SU-DHL-6 (cell line): Measurements from ENCODE around the gene BBS2.

ENCODE experiments used
- H2AFZ ChIP-seq: fragments of 200-600 bp; sonication (generic); 2 replicates; pipeline ENCODE4 v1.6.1; 2014; ENCODE audit warnings: low read depth, mild to moderate bottlenecking, moderate library complexity, mixed read lengths, antibody characterized with exemption, low read length; ENCODE audit not compliant: severe bottlenecking
- H3F3A ChIP-seq: fragments of 200-600 bp; shearing (Covaris generic); 2 replicates; pipeline ENCODE4 v1.6.0; 2016; ENCODE audit warnings: antibody characterized with exemption, mild to moderate bottlenecking; ENCODE audit not compliant: insufficient read depth
- H3K27ac ChIP-seq: fragments of 200-600 bp; sonication (generic); 2 replicates; pipeline ENCODE4 v1.5.1; 2016; ENCODE audit warnings: low read depth, mild to moderate bottlenecking, low read length, moderate library complexity, mixed read lengths
- H3K27me3 ChIP-seq: fragments of 200-600 bp; sonication (generic), shearing (Covaris generic); 2 replicates; pipeline ENCODE4 v1.6.0; 2014; ENCODE audit warnings: mild to moderate bottlenecking, low read length
- H3K36me3 ChIP-seq: fragments of 200-600 bp; sonication (generic); 2 replicates; pipeline ENCODE4 v1.6.1; 2014; ENCODE audit warnings: mild to moderate bottlenecking, low read length, mixed read lengths
- H3K4me2 ChIP-seq: fragments of 300-600, 200-600 bp; shearing (Covaris generic), sonication (generic); 2 replicates; pipeline ENCODE4 v1.6.0; 2014; ENCODE audit warnings: low read length, low read depth, mild to moderate bottlenecking; ENCODE audit not compliant: poor library complexity, severe bottlenecking
- H3K4me3 ChIP-seq: fragments of 200-600 bp; sonication (generic); 2 replicates; pipeline ENCODE4 v1.5.1; 2014; ENCODE audit warnings: antibody characterized with exemption, low read length, mild to moderate bottlenecking, mixed read lengths; ENCODE audit not compliant: insufficient read depth, poor library complexity, severe bottlenecking
- H3K79me2 ChIP-seq: fragments of 200-600 bp; sonication (generic); 2 replicates; pipeline ENCODE4 v1.6.1; 2014; ENCODE audit warnings: mild to moderate bottlenecking, low read length, moderate library complexity; ENCODE audit not compliant: insufficient read depth
- H3K9ac ChIP-seq: fragments of 200-600 bp; sonication (generic); 2 replicates; pipeline ENCODE4 v1.7.0; 2014; ENCODE audit warnings: mild to moderate bottlenecking, low read length
- H3K9me2 ChIP-seq: fragments of 200-600 bp; sonication (generic); replicated peaks from 2 replicates; pipeline ENCODE4 v1.6.1; 2014; ENCODE audit warnings: low read length; ENCODE audit not compliant: insufficient read depth
- H3K9me3 ChIP-seq: fragments of 200-600 bp; sonication (generic); 2 replicates; pipeline ENCODE4 v1.6.1; 2014; ENCODE audit warnings: low read length, mixed read lengths; ENCODE audit not compliant: insufficient read depth
- H4K20me1 ChIP-seq: fragments of 200-600 bp; sonication (generic); 2 replicates; pipeline ENCODE4 v1.6.1; 2014; ENCODE audit warnings: low read depth, mild to moderate bottlenecking, antibody characterized with exemption, low read length, moderate library complexity, mixed read lengths
- CTCF ChIP-seq: fragments of 200-600 bp; sonication (generic); IDR thresholded peaks from one replicate; pipeline ENCODE4 v1.5.1; 2017; ENCODE audit warnings: antibody characterized with exemption, mild to moderate bottlenecking, low read length, moderate library complexity; ENCODE audit not compliant: insufficient read depth, poor library complexity, severe bottlenecking
- EZH2phosphoT487 ChIP-seq: fragments of 200-600 bp; sonication (generic), shearing (Covaris generic); conservative IDR thresholded peaks from 2 replicates; pipeline ENCODE4 v1.6.1; 2018; ENCODE audit warnings: mild to moderate bottlenecking, antibody characterized with exemption, low read length, moderate library complexity, mixed read lengths

Gene BBS2

GRCh38 chr16:56436258-56436657 is 83.6 kb downstream of the BBS2 start:
- no peaks in the 10 kb centered on the region for H3K9me2 ChIP-seq
- TF ChIP-seq CTCF, result no peak
- no peak for TF ChIP-seq EZH2phosphoT487
- H3F3A ChIP-seq, result 0 out of 2 replicates have a peak, but pooled peaks cover 3% of the 10 kb centered on the region
- peaks cover 7% of the 10 kb centered on the region; the same call in 1 of the 2 replicates for H4K20me1 ChIP-seq
- H3K9me3 ChIP-seq, result no peaks in the 10 kb centered on the region
- no peak overlapping the region for H3K4me2 ChIP-seq
- H3K79me2 ChIP-seq, result peaks cover 28% of the 10 kb centered on the region
- no peak overlapping the region for H3K9ac ChIP-seq
- H3K27ac ChIP-seq, result no peak overlapping the region
- no peaks in the 10 kb centered on the region for H3K27me3 ChIP-seq
- H3K4me3 ChIP-seq, result no peak overlapping the region
- no peak overlapping the region for H2AFZ ChIP-seq
- peaks cover 58% of the 10 kb centered on the region for H3K36me3 ChIP-seq
